ENCODE data around the gene XPO6. TPM values are rescaled to one million over a fixed set of nuclear protein-coding genes. Genes with fewer than 3 reads are reported as not detected.

XPO6 gene
- total and polyA plus RNA-seq, 2 donors = 55.0 to 85.7 TPM

DNA sequence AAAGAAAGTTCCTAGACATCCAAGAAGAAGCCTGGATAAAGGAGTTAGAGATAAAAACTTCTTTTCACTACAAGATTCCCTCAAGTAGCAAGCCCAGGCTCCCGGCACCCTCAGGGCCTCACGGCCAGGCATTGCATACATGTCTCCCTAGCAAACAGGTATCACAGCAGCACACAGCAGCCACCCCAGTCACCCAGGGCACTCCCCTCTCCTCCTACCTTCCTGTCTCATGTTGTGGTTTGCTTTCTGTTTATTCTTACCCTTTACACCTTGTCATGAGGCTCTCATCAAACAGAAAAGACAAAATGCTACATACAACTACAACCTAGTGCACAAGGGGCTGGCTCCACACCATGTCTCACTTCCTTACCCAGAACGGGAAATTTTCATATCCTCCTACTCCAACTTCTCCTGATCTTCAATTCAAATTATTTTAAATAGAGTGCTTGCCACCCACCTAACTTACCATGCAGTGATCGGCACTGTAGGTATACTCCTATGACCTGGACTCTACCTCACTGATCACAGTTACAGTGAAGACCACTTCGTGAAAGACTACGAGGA is 42.7 kb downstream of the XPO6 start:
- H3K36me3 ChIP-seq (ENCODE audit: insufficient read depth) = no peaks in the 10 kb centered on the region
- no peaks in the 10 kb centered on the region for H3K4me1 ChIP-seq (ENCODE audit: insufficient read depth)
- WGBS = 90% methylated on average over 6 of the region's 6 CpGs

DNA sequence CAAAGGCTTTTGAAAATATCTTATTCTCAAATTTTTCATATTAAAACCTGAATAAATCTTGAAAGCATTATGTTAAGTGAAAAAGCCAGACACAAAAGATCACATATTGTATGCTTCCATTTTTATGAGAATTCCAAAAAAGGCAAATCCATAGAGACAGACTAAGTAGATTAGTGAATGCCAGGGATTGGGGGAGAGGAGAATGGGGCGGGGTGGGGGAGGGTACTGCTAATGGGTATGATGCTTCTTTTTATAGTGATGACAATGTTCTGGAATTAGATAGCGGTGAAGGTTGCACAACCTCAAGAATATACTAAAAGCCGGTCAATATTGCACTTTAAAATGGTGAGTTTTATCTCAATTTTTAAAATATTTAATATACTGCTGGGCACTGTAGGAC is 44.0 kb downstream of the XPO6 start:
- 88% methylated on average over 3 of the region's 3 CpGs for WGBS
- no peaks in the 10 kb centered on the region for H3K36me3 ChIP-seq (ENCODE audit: insufficient read depth)

More for the DNA sequence above, 42.7 kb downstream of the XPO6 start:
- H3K27ac ChIP-seq (ENCODE audit: low read depth) = no peak overlapping the region
- no peak for DNase-seq (ENCODE audit: extremely low spot score)
- no peak overlapping the region for H3K4me3 ChIP-seq (ENCODE audit: low read depth, low read length)

DNA sequence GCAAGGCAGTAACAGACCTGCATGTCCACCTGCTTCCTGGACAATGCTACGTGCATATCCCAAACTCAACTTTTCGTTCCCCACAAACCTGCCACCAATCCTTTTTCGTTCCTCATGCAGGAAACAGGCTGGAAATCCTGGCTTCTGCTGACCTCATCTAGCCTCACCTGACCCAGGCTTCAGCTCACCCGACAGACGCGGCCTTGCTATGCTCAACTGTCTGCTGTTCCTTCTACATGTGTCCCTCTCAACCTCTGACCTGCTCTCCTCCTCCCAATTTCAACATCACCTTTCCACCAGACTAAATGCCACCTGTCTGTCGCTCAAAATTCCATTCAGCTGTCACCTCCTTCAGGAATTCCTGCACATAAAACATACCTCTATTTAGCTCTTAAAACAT is 44.5 kb downstream of the XPO6 start:
- DNase-seq (ENCODE audit: extremely low spot score) = no peak
- no peaks in the 10 kb centered on the region for H3K36me3 ChIP-seq (ENCODE audit: insufficient read depth)
- WGBS = 93% methylated on average over 7 of the region's 7 CpGs
- H3K27ac ChIP-seq (ENCODE audit: low read depth) = no peak overlapping the region
- no peak overlapping the region for H3K4me3 ChIP-seq (ENCODE audit: low read depth, low read length)
- no peaks in the 10 kb centered on the region for H3K4me1 ChIP-seq (ENCODE audit: insufficient read depth)

More for the DNA sequence above, 44.0 kb downstream of the XPO6 start:
- H3K27ac ChIP-seq (ENCODE audit: low read depth) = no peak overlapping the region
- H3K4me3 ChIP-seq (ENCODE audit: low read depth, low read length) = no peak overlapping the region
- DNase-seq (ENCODE audit: extremely low spot score) = no peak
- no peaks in the 10 kb centered on the region for H3K4me1 ChIP-seq (ENCODE audit: insufficient read depth)

DNA sequence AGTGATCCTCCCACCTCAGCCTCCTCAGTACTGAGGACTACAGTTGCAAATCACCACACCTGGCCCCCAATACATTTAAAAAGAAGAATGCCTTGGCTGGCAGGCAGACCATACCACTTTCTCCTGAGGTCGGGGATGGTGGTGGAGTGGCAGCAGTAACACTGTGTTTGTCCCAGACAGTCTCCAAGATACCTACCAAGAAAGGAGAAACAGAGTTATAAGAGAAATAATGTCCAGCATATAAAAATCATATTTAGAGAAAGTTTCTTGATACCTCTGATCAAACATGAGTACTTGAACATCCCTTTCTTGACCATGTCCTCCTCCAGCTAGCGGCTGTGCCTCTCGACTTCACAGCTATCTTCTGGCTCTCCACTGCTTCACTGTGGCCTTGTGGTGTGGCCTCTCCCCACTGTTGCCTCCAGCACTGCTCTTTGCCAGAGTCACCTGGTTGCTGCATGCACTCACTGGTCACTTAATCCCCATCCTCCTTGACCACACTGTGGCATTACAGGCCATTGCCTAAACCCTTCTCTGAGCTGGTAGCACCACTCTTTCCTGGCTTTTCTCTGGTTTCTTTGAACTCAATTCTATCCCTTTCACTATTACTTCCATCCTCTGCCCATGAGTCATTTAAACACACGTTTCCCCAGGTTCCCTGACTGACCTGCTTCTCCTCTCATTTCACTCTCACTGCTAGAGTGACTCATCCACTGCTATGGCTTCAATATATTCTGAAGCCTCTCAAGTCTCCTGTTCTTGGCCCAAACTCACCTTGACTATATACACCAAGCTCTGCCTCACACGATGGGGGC is 45.2 kb downstream of the XPO6 start:
- no peak for DNase-seq (ENCODE audit: extremely low spot score)
- Histone ChIP-seq H3K4me3 (ENCODE audit: low read depth, low read length) (no peak overlapping the region), H3K36me3 (ENCODE audit: insufficient read depth) (no peaks in the 10 kb centered on the region), H3K4me1 (ENCODE audit: insufficient read depth) (no peaks in the 10 kb centered on the region), H3K27ac (ENCODE audit: low read depth) (no peak overlapping the region)
- WGBS = 86% methylated on average over 5 of the region's 5 CpGs

DNA sequence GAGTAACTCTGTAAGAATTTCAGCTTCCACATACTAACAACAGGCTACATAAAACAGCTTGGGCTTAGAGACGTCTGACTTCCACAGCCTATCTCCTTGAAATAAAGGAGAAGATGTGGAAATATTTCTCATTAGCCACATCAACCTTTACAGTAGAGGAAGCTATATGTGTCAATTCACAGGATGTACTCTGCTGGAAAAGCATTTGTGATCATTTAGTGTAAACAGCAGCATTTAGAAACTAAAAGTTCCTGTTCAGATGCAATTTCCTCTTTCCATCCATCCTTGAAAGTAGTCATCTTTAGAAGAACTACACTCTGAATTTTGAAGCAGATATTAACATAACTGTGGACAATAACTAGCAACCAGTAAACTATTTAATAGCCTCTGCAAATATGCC is 46.2 kb downstream of the XPO6 start:
- DNase-seq (ENCODE audit: extremely low spot score) = no peak
- Histone ChIP-seq H3K4me3 (ENCODE audit: low read depth, low read length) (no peak overlapping the region), H3K4me1 (ENCODE audit: insufficient read depth) (no peaks in the 10 kb centered on the region), H3K36me3 (ENCODE audit: insufficient read depth) (no peaks in the 10 kb centered on the region), H3K27ac (ENCODE audit: low read depth) (no peak overlapping the region)
- WGBS = 60% methylated on average over 1 of the region's 1 CpG

DNA sequence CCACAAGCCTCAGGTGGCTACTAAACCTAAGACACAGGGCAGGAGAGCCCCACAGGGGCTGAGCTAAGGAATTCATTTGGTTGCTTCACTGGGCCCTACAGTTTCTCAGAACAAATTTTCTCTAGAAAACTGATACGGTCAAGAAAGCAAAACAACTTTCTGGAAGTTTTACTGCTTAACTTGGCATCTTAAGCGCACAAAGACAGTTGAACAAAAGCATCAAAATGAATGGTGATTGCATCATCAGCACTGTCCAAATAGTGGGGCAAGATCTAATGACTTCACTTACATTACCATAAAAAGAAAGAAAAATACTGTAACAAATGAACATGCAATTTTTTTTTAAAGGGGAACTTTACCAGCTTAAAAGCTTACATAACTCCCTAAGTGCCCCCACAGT is 47.6 kb downstream of the XPO6 start:
- H3K27ac ChIP-seq (ENCODE audit: low read depth) = no peak overlapping the region
- 58% methylated on average over 2 of the region's 2 CpGs for WGBS
- H3K4me3 ChIP-seq (ENCODE audit: low read depth, low read length) = no peak overlapping the region
- H3K4me1 ChIP-seq (ENCODE audit: insufficient read depth) = no peaks in the 10 kb centered on the region
- DNase-seq (ENCODE audit: extremely low spot score) = peak; percentile 10
- H3K36me3 ChIP-seq (ENCODE audit: insufficient read depth) = no peaks in the 10 kb centered on the region

DNA sequence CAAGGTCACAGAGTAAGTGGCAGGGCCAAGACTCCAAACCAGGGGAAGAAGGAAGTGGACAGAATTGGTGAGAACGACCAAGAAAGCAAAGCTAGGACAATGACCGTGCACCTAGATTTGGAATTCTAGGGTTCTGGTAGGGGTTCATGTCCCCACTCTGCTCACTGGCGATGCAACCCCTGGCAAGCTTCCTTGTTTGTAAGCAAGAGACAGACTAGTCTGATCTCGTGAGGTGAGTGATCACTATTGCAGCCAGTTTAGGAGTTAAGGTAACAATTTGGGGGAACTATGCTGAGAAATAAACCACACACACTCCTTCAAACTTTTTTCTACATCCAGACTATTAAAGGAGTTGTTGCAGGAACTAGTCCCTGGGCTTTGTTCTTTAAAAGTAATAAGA is 48.1 kb downstream of the XPO6 start:
- Histone ChIP-seq H3K27ac (ENCODE audit: low read depth) (no peak overlapping the region), H3K4me1 (ENCODE audit: insufficient read depth) (no peaks in the 10 kb centered on the region), H3K4me3 (ENCODE audit: low read depth, low read length) (no peak overlapping the region), H3K36me3 (ENCODE audit: insufficient read depth) (no peaks in the 10 kb centered on the region)
- 83% methylated on average over 4 of the region's 4 CpGs for WGBS
- no peak for DNase-seq (ENCODE audit: extremely low spot score)

DNA sequence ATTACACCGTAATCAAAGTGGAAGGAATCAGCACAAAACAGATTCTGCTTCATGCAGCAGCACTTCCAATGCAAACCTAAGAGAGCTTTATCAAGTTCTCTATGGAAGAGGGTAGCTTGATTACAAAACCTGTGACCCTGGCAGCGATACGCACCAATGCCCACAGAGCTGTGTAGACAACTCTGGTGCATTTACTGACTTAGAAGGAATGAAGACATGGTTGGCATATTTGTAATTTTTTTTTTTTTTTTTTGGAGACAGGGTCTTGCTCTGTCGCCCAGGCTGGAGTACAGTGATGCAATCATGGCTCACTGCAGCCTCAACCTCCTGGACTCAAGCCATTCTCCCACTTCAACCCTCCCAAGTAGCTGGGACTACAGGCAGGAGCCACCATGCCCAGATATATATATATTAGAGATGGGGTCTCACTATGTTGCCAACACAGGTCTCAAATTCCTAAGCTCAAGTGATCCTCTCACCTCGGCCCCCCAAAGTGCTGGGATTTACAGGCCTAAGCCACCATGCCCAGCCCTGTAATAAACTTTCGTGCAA is 49.4 kb downstream of the XPO6 start:
- H3K36me3 ChIP-seq (ENCODE audit: insufficient read depth) = no peaks in the 10 kb centered on the region
- DNase-seq (ENCODE audit: extremely low spot score) = no peak
- H3K4me3 ChIP-seq (ENCODE audit: low read depth, low read length) = no peak overlapping the region
- no peak overlapping the region for H3K27ac ChIP-seq (ENCODE audit: low read depth)
- 90% methylated on average over 6 of the region's 6 CpGs for WGBS
- H3K4me1 ChIP-seq (ENCODE audit: insufficient read depth) = no peaks in the 10 kb centered on the region

DNA sequence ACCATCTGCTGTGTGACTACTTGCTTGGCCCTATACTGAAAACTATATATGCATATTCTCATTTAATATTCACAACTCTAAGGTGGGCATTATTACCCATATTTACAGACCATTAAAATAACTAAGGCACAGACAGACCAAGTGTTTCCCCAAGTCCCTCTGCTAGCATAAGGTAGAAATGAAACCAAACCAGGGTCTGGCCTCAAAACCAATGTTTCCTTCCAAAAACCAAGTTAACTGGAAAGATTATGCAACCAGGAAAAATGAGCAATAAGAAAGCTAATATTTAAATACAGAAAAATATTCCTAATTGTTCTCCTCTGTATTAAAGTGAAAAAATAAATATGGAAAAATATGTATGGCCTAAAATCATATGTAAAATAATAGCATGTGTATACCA is 50.1 kb downstream of the XPO6 start:
- H3K36me3 ChIP-seq (ENCODE audit: insufficient read depth) = no peaks in the 10 kb centered on the region
- no peak overlapping the region for H3K4me3 ChIP-seq (ENCODE audit: low read depth, low read length)
- H3K27ac ChIP-seq (ENCODE audit: low read depth) = no peak overlapping the region
- no peak for DNase-seq (ENCODE audit: extremely low spot score)
- H3K4me1 ChIP-seq (ENCODE audit: insufficient read depth) = no peaks in the 10 kb centered on the region

DNA sequence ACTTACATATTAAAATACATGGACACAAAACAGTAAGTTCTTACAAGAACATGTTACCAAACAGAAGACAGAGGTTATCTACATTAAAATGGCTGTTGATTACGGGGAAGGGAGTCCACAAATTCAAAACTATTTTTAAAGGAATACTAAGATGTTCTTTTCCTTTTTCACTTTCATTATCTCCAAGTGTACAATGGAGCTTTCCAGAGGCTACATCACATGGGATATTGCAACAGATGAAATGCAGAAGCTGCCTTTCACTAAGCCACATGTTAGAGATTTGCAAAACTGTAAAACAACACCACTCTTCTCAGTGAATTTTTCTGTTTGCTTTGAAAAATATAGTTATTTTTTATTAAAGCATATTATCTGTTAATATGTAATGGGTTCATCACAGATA is 53.6 kb downstream of the XPO6 start:
- no peak for DNase-seq (ENCODE audit: extremely low spot score)
- Histone ChIP-seq H3K4me1 (ENCODE audit: insufficient read depth) (no peaks in the 10 kb centered on the region), H3K27ac (ENCODE audit: low read depth) (no peak overlapping the region), H3K36me3 (ENCODE audit: insufficient read depth) (peaks cover 4% of the 10 kb centered on the region), H3K4me3 (ENCODE audit: low read depth, low read length) (no peak overlapping the region)
- 58% methylated on average over 1 of the region's 1 CpG for WGBS

DNA sequence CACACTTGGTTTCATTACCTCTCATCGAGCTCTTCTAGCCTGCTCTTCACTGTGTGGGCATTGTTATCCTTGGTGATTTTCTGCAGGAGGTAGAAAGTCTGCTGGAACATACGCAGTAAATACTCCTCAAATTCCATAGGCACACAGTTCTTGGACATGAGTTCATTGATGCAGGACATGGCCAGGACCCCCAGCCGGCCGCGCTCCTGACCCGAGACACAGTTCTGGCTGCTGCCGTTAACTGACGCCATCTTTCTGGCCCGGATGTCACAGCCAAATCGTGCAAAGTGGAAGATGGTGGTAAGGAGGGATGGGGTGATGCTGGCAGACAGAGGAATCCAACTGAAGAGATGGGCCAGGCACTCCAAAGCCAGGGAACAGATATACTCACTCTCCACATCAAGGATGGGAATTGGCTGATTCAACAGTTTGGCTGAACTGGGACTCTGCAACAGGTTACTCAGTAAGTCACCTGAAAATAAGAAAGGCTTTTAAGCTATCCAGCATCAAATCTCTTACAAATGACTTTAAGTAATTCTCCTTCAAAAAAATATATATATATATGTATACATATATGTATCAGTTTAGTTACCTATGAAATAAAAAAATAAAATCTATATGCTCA is 55.6 kb downstream of the XPO6 start:
- Histone ChIP-seq H3K4me3 (ENCODE audit: low read depth, low read length) (no peak overlapping the region), H3K36me3 (ENCODE audit: insufficient read depth) (peaks cover 4% of the 10 kb centered on the region), H3K27ac (ENCODE audit: low read depth) (no peak overlapping the region), H3K4me1 (ENCODE audit: insufficient read depth) (no peaks in the 10 kb centered on the region)
- DNase-seq (ENCODE audit: extremely low spot score) = no peak
- WGBS = 97% methylated on average over 10 of the region's 10 CpGs

DNA sequence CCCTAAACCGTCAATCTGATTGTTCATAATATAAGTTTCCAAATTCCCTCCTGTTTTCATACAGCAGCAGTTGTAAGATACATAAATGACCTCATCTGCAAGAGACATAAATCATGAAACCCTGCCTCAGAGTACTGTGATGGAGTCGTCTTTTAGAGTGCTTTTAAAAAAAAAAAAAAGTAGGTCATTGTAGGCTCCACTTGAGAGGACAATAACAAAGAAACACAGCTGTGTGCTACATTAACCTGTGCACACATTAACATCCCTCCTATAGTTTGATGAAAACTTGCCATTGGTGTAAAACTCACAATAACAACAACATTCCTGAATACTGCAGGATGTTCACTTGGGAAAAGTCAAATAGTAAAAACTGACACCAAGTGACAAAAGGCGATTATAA is 56.5 kb downstream of the XPO6 start:
- Histone ChIP-seq H3K36me3 (ENCODE audit: insufficient read depth) (peaks cover 4% of the 10 kb centered on the region), H3K4me1 (ENCODE audit: insufficient read depth) (no peaks in the 10 kb centered on the region), H3K4me3 (ENCODE audit: low read depth, low read length) (no peak overlapping the region), H3K27ac (ENCODE audit: low read depth) (no peak overlapping the region)
- no peak for DNase-seq (ENCODE audit: extremely low spot score)
- WGBS = 72% methylated on average over 3 of the region's 3 CpGs

DNA sequence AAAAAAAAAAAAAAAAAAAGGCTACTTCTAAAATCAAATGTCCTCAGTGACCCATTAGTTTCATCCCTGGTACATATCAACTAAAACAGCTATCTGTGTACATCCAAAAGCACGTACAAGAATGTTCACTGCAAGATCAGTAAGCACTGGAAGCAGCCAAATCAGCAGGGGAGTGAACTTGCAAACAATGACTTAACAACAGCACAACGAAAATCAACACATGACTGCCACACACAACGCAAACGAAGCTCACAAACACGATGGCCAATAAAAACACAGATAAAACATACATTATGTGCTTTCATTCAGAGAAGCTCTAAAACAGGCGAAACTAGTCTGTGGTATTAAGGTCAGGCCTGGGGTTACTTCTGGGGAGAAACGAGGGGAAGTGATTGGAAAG is 60.6 kb downstream of the XPO6 start:
- WGBS = 81% methylated on average over 7 of the region's 7 CpGs
- DNase-seq (ENCODE audit: extremely low spot score) = no peak
- Histone ChIP-seq H3K27ac (ENCODE audit: low read depth) (no peak overlapping the region), H3K4me1 (ENCODE audit: insufficient read depth) (no peaks in the 10 kb centered on the region), H3K36me3 (ENCODE audit: insufficient read depth) (peaks cover 4% of the 10 kb centered on the region), H3K4me3 (ENCODE audit: low read depth, low read length) (no peak overlapping the region)

Data from urinary bladder (tissue), 4 donors.